Endodermal cell (in vitro differentiated cells): ENCODE data around the gene PIKFYVE. TPM values are rescaled to one million over a fixed set of nuclear protein-coding genes. Genes with fewer than 3 reads are reported as not detected.
"Not testable (repeated sequence)": the region's sequence is repeated elsewhere in the genome, so short reads cannot be mapped to it uniquely, and the experiment has no call there.

Source experiments
- DNase-seq: peaks from one replicate; pipeline ENCODE4 v3.0.0-alpha.2; 2017
- H3K27ac ChIP-seq: 2 replicates; pipeline ENCODE4 v1.5.1; 2013; ENCODE audit warnings: mild to moderate bottlenecking, low read depth, low read length, moderate library complexity
- H3K27me3 ChIP-seq: 2 replicates; pipeline ENCODE4 v1.6.1; 2013; ENCODE audit warnings: mild to moderate bottlenecking, low read length, moderate library complexity; ENCODE audit not compliant: insufficient read depth, control insufficient read depth, poor library complexity, severe bottlenecking
- H3K36me3 ChIP-seq: 2 replicates; pipeline ENCODE4 v1.7.0; 2013; ENCODE audit warnings: mild to moderate bottlenecking, low read length, moderate library complexity; ENCODE audit not compliant: control insufficient read depth, insufficient read depth
- H3K4me1 ChIP-seq: one replicate; pipeline ENCODE4 v1.7.0; 2013; ENCODE audit warnings: low read length; ENCODE audit not compliant: control insufficient read depth, insufficient read depth
- H3K4me3 ChIP-seq: 2 replicates; pipeline ENCODE4 v1.5.1; 2013; ENCODE audit warnings: mild to moderate bottlenecking, low read length, moderate library complexity
- H3K9ac ChIP-seq: 2 replicates; pipeline ENCODE4 v1.6.1; 2013; ENCODE audit warnings: mild to moderate bottlenecking, low read length, moderate library complexity; ENCODE audit not compliant: poor library complexity, severe bottlenecking; ENCODE audit errors: extremely low read depth
- H3K9me3 ChIP-seq: 2 replicates; pipeline ENCODE4 v1.6.1; 2013; ENCODE audit warnings: mild to moderate bottlenecking, low read length, moderate library complexity; ENCODE audit not compliant: control insufficient read depth
- H3K27ac Mint-ChIP-seq: 2 replicates; pipeline ENCODE4 v1.8.0; 2020; ENCODE audit warnings: mixed read lengths
- H3K27me3 Mint-ChIP-seq: 2 replicates; pipeline ENCODE4 v1.8.0; 2021; ENCODE audit warnings: mild to moderate bottlenecking, mixed read lengths; ENCODE audit not compliant: insufficient read depth
- H3K36me3 Mint-ChIP-seq: 2 replicates; pipeline ENCODE4 v1.8.0; 2020; ENCODE audit warnings: low read depth, mixed read lengths
- H3K4me1 Mint-ChIP-seq: 2 replicates; pipeline ENCODE4 v1.8.0; 2020; ENCODE audit warnings: mixed read lengths
- H3K4me3 Mint-ChIP-seq: 2 replicates; pipeline ENCODE4 v1.8.0; 2020; ENCODE audit warnings: mild to moderate bottlenecking, moderate library complexity, mixed read lengths
- H3K9me3 Mint-ChIP-seq: 2 replicates; pipeline ENCODE4 v1.8.0; 2020; ENCODE audit warnings: mild to moderate bottlenecking, mixed read lengths
- WGBS, 2 experiments: methylation state at CpG; one replicate each; pipeline versions ENCODE4 v1.1.5 to v1.1.7; 2013; ENCODE audit warnings: missing lambda C conversion rate in 2 of 2, mixed read lengths in 1 of 2; ENCODE audit not compliant: insufficient coverage in 1 of 2, insufficient read length in 1 of 2; 5-methylcytosine and 5-hydroxymethylcytosine counted together
- long read RNA-seq, 4 experiments: library from polyadenylated mRNA in 2 of 4; library from RNA in 1 of 4; library from capped mRNA in 1 of 4; stranded (forward) in 3 of 4; unstranded in 1 of 4; transcript quantifications; one replicate each; pipeline ENCODE4 v2.0.0, GENCODE V29; 2020 to 2021; ENCODE audit warnings: inconsistent platforms in 1 of 4
- polyA plus RNA-seq, 2 experiments: library from polyadenylated mRNA; stranded (reverse); fragments of 50-300 nt; gene quantifications; one replicate each; pipeline ENCODE4 v1.2.3, GENCODE V29; 2013
- total RNA-seq, 2 donors: library from RNA; stranded (reverse); fragmentation: NEBNext Ultra II Directional in 1 of 2; extraction: Animal tissue kit (Norgen Biotek cat#: 25700) in 1 of 2; gene quantifications; 2 replicates in 1 of 2; 3 replicates in 1 of 2; pipeline ENCODE4 v1.2.1, GENCODE V29; 2021
- TF ChIP-seq, protein P1 (sequence below): fragments of 200-600 bp; sonication (generic); conservative IDR thresholded peaks from 2 replicates; pipeline ENCODE4 v1.5.0; 2021; ENCODE audit warnings: antibody characterized with exemption, mild to moderate bottlenecking

Gene PIKFYVE, protein sequence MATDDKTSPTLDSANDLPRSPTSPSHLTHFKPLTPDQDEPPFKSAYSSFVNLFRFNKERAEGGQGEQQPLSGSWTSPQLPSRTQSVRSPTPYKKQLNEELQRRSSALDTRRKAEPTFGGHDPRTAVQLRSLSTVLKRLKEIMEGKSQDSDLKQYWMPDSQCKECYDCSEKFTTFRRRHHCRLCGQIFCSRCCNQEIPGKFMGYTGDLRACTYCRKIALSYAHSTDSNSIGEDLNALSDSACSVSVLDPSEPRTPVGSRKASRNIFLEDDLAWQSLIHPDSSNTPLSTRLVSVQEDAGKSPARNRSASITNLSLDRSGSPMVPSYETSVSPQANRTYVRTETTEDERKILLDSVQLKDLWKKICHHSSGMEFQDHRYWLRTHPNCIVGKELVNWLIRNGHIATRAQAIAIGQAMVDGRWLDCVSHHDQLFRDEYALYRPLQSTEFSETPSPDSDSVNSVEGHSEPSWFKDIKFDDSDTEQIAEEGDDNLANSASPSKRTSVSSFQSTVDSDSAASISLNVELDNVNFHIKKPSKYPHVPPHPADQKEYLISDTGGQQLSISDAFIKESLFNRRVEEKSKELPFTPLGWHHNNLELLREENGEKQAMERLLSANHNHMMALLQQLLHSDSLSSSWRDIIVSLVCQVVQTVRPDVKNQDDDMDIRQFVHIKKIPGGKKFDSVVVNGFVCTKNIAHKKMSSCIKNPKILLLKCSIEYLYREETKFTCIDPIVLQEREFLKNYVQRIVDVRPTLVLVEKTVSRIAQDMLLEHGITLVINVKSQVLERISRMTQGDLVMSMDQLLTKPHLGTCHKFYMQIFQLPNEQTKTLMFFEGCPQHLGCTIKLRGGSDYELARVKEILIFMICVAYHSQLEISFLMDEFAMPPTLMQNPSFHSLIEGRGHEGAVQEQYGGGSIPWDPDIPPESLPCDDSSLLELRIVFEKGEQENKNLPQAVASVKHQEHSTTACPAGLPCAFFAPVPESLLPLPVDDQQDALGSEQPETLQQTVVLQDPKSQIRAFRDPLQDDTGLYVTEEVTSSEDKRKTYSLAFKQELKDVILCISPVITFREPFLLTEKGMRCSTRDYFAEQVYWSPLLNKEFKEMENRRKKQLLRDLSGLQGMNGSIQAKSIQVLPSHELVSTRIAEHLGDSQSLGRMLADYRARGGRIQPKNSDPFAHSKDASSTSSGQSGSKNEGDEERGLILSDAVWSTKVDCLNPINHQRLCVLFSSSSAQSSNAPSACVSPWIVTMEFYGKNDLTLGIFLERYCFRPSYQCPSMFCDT (N-terminal part only)
- total RNA-seq, result 10 to 100 TPM; 34.9 to 41.2 TPM
- polyA plus RNA-seq (2013, experiment 1 of 2), result 19.7 TPM
- polyA plus RNA-seq (2013, experiment 2 of 2), result 22.8 TPM
- long read RNA-seq, experiment 1, partial matches to known transcripts, result 13 of 14 reads
- long read RNA-seq, experiment 1, other reads (novel, unspliced or antisense), result 1 of 14 reads
- long read RNA-seq, experiment 2, full-length matches to known transcripts, result 7 of 39 reads
- long read RNA-seq, experiment 2, partial matches to known transcripts, result 20 of 39 reads
- long read RNA-seq, experiment 2, other reads (novel, unspliced or antisense), result 12 of 39 reads
- long read RNA-seq, experiment 3, full-length matches to known transcripts, result 1 of 5 reads
- long read RNA-seq, experiment 3, partial matches to known transcripts, result 3 of 5 reads
- long read RNA-seq, experiment 3, other reads (novel, unspliced or antisense), result 1 of 5 reads
- long read RNA-seq, experiment 4, partial matches to known transcripts, result 3 of 5 reads
- long read RNA-seq, experiment 4, other reads (novel, unspliced or antisense), result 2 of 5 reads

DNA sequence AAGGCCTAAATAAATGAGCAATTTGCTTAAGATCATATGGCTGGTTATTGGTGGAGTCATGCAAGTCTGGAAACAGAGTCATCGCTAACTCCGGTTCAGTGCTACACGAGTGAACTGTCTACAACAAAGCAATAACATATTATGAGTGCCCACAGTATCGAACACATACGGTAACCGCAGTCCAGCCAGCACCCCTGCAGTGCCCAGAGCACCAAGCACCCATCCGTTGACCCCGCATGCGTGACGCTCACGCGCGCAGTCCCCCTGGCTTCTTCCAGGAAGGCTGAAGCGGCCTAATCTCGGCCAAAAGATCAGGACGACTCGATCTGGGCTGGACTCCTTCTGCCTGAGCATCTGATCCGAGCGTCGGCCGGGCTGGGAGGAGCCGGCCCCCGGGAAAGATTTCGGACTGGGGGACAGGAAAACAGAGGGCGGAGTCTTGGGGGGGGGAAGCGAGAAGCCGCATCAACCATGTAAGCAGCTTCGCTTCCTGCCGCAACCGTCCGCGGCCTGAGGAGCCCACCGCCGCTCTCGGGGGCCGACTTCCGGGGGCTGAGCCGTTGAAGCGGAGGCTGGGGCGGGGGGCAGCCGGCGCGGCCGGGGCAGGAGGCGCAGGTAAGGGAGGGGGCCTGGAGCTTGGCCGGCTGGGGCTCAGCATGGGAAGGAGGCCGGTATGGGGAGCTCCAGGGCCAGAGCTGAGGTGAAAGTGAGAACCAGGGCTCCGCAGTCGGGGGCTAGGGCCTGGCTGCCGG lies at the start of gene PIKFYVE:
TSS of gene PIKFYVE (plus strand) at position 455 of the 752 bp plus-strand sequence. CDS start 5,265 bp downstream, outside the sequence.
- Histone ChIP-seq H3K27me3 (no peaks in the 10 kb centered on the region), H3K27ac (peak within 1 kb of the TSS; percentile 75), H3K9me3 (peaks cover 10% of the 10 kb centered on the region), H3K36me3 (no peaks in the 10 kb centered on the region), H3K9ac (peak within 1 kb of the TSS; percentile 66), H3K4me1 (no peaks in the 10 kb centered on the region), H3K4me3 (peak within 1 kb of the TSS; percentile 99)
- no peaks in the 10 kb centered on the region for H3K27me3 Mint-ChIP-seq
- peak within 1 kb of the TSS; percentile 97 for H3K27ac Mint-ChIP-seq
- DNase-seq, result peak; percentile 98
- peaks cover 7% of the 10 kb centered on the region for H3K36me3 Mint-ChIP-seq
- 0% methylated on average over 27 to 50 of the region's 50 CpGs for WGBS, 2 experiments
- peaks cover 23% of the 10 kb centered on the region for H3K4me1 Mint-ChIP-seq
- H3K4me3 Mint-ChIP-seq, result peak within 1 kb of the TSS; percentile 90
- peaks cover 4% of the 10 kb centered on the region for H3K9me3 Mint-ChIP-seq
- TF ChIP-seq, protein P1, sequence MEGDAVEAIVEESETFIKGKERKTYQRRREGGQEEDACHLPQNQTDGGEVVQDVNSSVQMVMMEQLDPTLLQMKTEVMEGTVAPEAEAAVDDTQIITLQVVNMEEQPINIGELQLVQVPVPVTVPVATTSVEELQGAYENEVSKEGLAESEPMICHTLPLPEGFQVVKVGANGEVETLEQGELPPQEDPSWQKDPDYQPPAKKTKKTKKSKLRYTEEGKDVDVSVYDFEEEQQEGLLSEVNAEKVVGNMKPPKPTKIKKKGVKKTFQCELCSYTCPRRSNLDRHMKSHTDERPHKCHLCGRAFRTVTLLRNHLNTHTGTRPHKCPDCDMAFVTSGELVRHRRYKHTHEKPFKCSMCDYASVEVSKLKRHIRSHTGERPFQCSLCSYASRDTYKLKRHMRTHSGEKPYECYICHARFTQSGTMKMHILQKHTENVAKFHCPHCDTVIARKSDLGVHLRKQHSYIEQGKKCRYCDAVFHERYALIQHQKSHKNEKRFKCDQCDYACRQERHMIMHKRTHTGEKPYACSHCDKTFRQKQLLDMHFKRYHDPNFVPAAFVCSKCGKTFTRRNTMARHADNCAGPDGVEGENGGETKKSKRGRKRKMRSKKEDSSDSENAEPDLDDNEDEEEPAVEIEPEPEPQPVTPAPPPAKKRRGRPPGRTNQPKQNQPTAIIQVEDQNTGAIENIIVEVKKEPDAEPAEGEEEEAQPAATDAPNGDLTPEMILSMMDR, result no peak

DNA sequence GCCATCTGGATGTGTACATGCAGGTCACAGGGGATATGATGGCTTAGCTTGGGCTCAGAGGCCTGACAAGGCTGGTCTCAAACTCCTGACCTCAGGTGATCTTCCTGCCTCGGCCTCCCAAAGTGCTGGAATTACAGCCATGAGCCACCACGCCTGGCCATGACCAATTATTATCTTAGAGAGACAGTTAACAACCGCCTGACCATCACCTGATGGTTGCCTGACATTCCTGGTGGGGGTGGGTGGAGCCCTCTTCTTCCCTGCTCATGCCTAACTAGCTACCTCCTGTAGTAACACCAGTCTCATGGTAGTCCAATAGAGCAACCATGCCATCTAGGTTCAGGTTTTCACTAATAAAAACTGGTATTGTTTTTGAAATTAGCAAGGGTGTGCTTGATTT lies 44.2 kb upstream of the PIKFYVE start:
- H3K4me3 Mint-ChIP-seq, result not testable (repeated sequence)

DNA sequence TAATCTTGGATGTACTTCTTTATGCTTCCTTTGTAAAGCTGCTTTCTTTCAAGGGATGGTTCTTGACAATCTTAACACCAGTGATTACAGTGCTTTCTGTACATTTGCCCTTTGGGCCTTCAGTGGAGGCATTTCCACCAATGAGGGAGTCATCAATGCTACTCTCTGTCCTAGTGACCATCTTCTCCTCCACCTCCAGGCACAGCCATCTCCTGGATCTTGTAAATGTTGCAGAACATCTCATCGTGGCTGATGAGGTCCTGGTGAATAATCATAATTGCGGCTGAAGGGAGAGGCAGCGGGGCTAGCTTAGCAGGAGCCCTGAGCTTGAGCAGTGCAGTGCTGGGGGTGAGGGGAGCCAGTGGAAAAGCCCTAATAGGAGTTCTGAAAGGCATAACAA lies 43.7 kb upstream of the PIKFYVE start:
- H3K4me3 Mint-ChIP-seq, result no peak overlapping the region
- Histone ChIP-seq H3K27ac (no peak overlapping the region), H3K4me1 (no peaks in the 10 kb centered on the region), H3K9me3 (peaks cover 42% of the 10 kb centered on the region), H3K36me3 (no peaks in the 10 kb centered on the region), H3K27me3 (no peaks in the 10 kb centered on the region), H3K4me3 (peak overlapping the region; percentile 33), H3K9ac (no peak overlapping the region)
- peaks cover 16% of the 10 kb centered on the region for H3K36me3 Mint-ChIP-seq
- TF ChIP-seq, protein P1, result no peak
- WGBS, 2 experiments, result 93 to 94% methylated on average over 3 of the region's 3 CpGs
- H3K9me3 Mint-ChIP-seq, result peaks cover 17% of the 10 kb centered on the region
- no peaks in the 10 kb centered on the region for H3K27me3 Mint-ChIP-seq
- no peak for DNase-seq
- H3K4me1 Mint-ChIP-seq, result no peaks in the 10 kb centered on the region
- no peak overlapping the region for H3K27ac Mint-ChIP-seq

More for the DNA sequence above, 44.2 kb upstream of the PIKFYVE start:
- Histone ChIP-seq H3K9me3 (peaks cover 37% of the 10 kb centered on the region), H3K4me3 (peak overlapping the region; percentile 33)
- not testable (repeated sequence) for H3K9ac ChIP-seq, H3K36me3 ChIP-seq, H3K4me1 Mint-ChIP-seq, H3K27ac Mint-ChIP-seq, H3K27me3 Mint-ChIP-seq, H3K27me3 ChIP-seq, H3K27ac ChIP-seq, DNase-seq, H3K4me1 ChIP-seq
- Mint-ChIP-seq H3K9me3 (peaks cover 12% of the 10 kb centered on the region), H3K36me3 (peaks cover 16% of the 10 kb centered on the region)
- 85 to 97% methylated on average over 2 to 3 of the region's 3 CpGs for WGBS, 2 experiments
